Left renal cortex interstitium (tissue), 4 donors: Measurements from ENCODE around the gene ITGB7. TPM values are rescaled to one million over a fixed set of nuclear protein-coding genes. Genes with fewer than 3 reads are reported as not detected.
"Not testable (repeated sequence)": the region's sequence is repeated elsewhere in the genome, so short reads cannot be mapped to it uniquely, and the experiment has no call there.

ENCODE experiments used
- DNase-seq, 4 donors: peaks; one replicate each; pipeline ENCODE4 v3.0.0-alpha.2; 2013; ENCODE audit warnings: low read depth in 4 of 4, low spot score in 2 of 4, missing footprints in 1 of 4
- polyA plus RNA-seq, 4 donors: library from polyadenylated mRNA; unstranded; fragments of 120-200 nt; gene quantifications; one replicate each; pipeline ENCODE4 v1.2.1, GENCODE V29; 2013; ENCODE audit not compliant: insufficient read length in 4 of 4

The ITGB7 gene
- polyA plus RNA-seq, 4 donors: 1.2 to 1.7 (median 1.3) TPM

- DNase-seq: no peak
These were observed 10.9 kb upstream of the ITGB7 start for GRCh38 chr12:53217931-53218307.

GRCh38 chr12:53217051-53217930, 10.2 kb upstream of the ITGB7 start:
- no peak for DNase-seq

GRCh38 chr12:53215497-53215896, 8.4 kb upstream of the ITGB7 start:
- no peak for DNase-seq

- no peak for DNase-seq
These were observed 7.8 kb upstream of the ITGB7 start for GRCh38 chr12:53214687-53215455.

GRCh38 chr12:53214221-53214620, 7.2 kb upstream of the ITGB7 start:
- no peak for DNase-seq

- no peak for DNase-seq
These were observed 6.3 kb upstream of the ITGB7 start for GRCh38 chr12:53213348-53213747.

GRCh38 chr12:53212931-53213330, 5.9 kb upstream of the ITGB7 start:
- no peak for DNase-seq

- no peak for DNase-seq
These were observed 4.7 kb upstream of the ITGB7 start for GRCh38 chr12:53211476-53212381.

GRCh38 chr12:53210843-53211242, 3.8 kb upstream of the ITGB7 start:
- DNase-seq: no peak

- DNase-seq: no peak
These were observed 1.9 kb upstream of the ITGB7 start for GRCh38 chr12:53208877-53209463.

- DNase-seq: no peak
These were observed 1.4 kb upstream of the ITGB7 start for GRCh38 chr12:53208435-53208834.

- DNase-seq: no peak
These were observed 1.2 kb downstream of the ITGB7 start for GRCh38 chr12:53205747-53206419.

- DNase-seq: no peak
These were observed 2.7 kb downstream of the ITGB7 start for GRCh38 chr12:53204351-53204750.

- not testable (repeated sequence) for DNase-seq
These were observed 4.7 kb downstream of the ITGB7 start for GRCh38 chr12:53202316-53202715.

GRCh38 chr12:53201639-53202038, 5.4 kb downstream of the ITGB7 start:
- no peak for DNase-seq

- DNase-seq: no peak
These were observed 5.9 kb downstream of the ITGB7 start for GRCh38 chr12:53201177-53201541.

GRCh38 chr12:53200458-53201176, 6.4 kb downstream of the ITGB7 start:
- DNase-seq: no peak

- DNase-seq: no peak
These were observed 7.0 kb downstream of the ITGB7 start for GRCh38 chr12:53200107-53200457.

- no peak for DNase-seq
These were observed 7.4 kb downstream of the ITGB7 start for GRCh38 chr12:53199700-53200099.
